Calu3 (cell line): Measurements from ENCODE around the gene JAG2. TPM values are rescaled to one million over a fixed set of nuclear protein-coding genes. Genes with fewer than 3 reads are reported as not detected.

Source experiments
- BruUV-seq: library from RNA; stranded (reverse); fragments of 400-500 nt; replicated peaks from 2 replicates; lab custom pipeline; 2021; lab: Mats Ljungman, UMichigan
- CTCF ChIA-PET: fragments of 300-600 bp; sonication (Branson Sonifier 250); formaldehyde crosslinking; loops from one replicate; lab custom pipeline; 2022; ENCODE audit warnings: antibody characterized with exemption; lab: Charles Lee
- DNase-seq: peaks from one replicate; pipeline ENCODE4 v3.0.0; 2022
- H3K27ac Mint-ChIP-seq: one replicate; pipeline ENCODE4 v1.8.0; 2022; ENCODE audit warnings: mixed read lengths; ENCODE audit not compliant: unreplicated experiment
- H3K27me3 Mint-ChIP-seq: one replicate; pipeline ENCODE4 v1.8.0; 2022; ENCODE audit warnings: mixed read lengths; ENCODE audit not compliant: unreplicated experiment
- H3K36me3 Mint-ChIP-seq: one replicate; pipeline ENCODE4 v1.8.0; 2022; ENCODE audit warnings: mild to moderate bottlenecking, moderate library complexity, mixed read lengths; ENCODE audit not compliant: insufficient read depth, unreplicated experiment
- H3K4me1 Mint-ChIP-seq: one replicate; pipeline ENCODE4 v1.8.0; 2022; ENCODE audit warnings: mild to moderate bottlenecking, low read depth, mixed read lengths; ENCODE audit not compliant: unreplicated experiment
- H3K4me3 Mint-ChIP-seq: one replicate; pipeline ENCODE4 v1.8.0; 2022; ENCODE audit warnings: mild to moderate bottlenecking, low read depth, moderate library complexity, mixed read lengths; ENCODE audit not compliant: unreplicated experiment
- H3K9me3 Mint-ChIP-seq: one replicate; pipeline ENCODE4 v1.8.0; 2022; ENCODE audit warnings: low read depth, mixed read lengths; ENCODE audit not compliant: unreplicated experiment
- intact Hi-C: fragments of 100-400 bp; cut with micrococcal nuclease; formaldehyde crosslinking; loops from one replicate; pipeline ENCODE4 v1.10.0; 2022; ENCODE audit not compliant: unreplicated experiment
- total RNA-seq: library from RNA; stranded (reverse); gene quantifications from 2 replicates; pipeline ENCODE4 v1.2.3, GENCODE V29; 2022
- TF ChIP-seq, protein P1 (sequence below): fragments of 200-600 bp; IDR thresholded peaks from one replicate; pipeline ENCODE4 v1.8.0; 2022; ENCODE audit warnings: antibody characterized with exemption; ENCODE audit not compliant: unreplicated experiment

The JAG2 gene
- total RNA-seq, 1 experiment from 2014 or later, result 13.8 TPM

DNA sequence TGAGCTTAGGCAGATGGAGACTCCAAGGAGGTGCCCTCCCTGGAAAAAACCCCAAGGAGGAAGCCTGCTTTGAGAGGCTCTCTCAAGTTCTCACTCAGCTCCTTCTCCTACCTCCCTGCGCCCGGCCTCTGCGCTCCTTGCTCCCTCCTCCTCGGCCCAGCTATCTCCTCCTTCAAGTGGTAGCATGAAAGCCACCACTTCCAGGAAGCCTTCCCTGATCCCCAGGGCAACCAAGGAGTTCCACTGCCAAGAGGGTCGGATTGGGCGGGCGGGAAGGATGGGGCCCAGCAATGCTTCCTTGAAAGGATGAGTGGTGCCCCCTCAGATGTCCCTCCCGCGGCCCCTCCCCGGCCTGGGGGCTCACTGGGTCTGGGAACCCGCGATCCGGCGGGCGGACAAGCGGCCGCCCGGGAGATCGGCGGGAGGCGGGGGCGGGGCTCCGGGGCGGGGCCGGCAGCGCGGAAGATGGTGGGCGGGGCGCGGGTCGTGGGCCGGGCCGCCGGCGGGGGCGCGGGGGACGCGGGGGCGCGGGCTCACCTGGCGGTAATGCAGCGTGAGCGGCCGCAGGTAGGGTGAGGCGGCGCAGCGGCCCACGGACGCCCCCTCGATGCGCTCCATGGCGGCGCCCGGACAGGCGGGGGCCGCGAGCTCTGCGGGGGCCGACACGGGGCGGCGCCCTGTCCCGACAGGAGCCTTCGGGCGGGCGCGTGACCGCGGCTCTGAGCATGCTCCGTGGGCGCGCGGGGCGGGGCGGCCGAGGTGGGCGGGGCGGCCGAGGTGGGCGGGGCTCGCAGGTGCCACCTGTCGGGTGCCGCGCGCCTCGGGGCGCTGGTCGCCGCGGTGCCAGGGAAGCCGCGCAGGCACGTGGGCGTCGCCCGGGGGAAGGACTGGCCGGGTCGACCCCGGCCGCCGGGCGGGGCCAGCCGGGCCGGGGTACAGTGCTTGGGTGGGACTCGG is 12.3 kb upstream of the JAG2 start, which contains the start of gene NUDT14:
TSS of gene NUDT14 (minus strand) at position 721 of the 957 bp plus-strand sequence. CDS start at position 618, 103 bp downstream.
- Mint-ChIP-seq H3K27me3 (peaks cover 30% of the 10 kb centered on the region), H3K4me3 (peak within 1 kb of the TSS; percentile 61), H3K36me3 (peaks cover 19% of the 10 kb centered on the region), H3K9me3 (no peaks in the 10 kb centered on the region), H3K4me1 (peaks cover 9% of the 10 kb centered on the region), H3K27ac (no peak within 1 kb of the TSS)
- CTCF ChIA-PET, result interaction anchor here (0.6 to 0.7 kb wide), 2 partner anchors 22 to 364 kb away, joined by 4 read pairs; no protein-coding TSS in a partner anchor
- TF ChIP-seq, protein P1, sequence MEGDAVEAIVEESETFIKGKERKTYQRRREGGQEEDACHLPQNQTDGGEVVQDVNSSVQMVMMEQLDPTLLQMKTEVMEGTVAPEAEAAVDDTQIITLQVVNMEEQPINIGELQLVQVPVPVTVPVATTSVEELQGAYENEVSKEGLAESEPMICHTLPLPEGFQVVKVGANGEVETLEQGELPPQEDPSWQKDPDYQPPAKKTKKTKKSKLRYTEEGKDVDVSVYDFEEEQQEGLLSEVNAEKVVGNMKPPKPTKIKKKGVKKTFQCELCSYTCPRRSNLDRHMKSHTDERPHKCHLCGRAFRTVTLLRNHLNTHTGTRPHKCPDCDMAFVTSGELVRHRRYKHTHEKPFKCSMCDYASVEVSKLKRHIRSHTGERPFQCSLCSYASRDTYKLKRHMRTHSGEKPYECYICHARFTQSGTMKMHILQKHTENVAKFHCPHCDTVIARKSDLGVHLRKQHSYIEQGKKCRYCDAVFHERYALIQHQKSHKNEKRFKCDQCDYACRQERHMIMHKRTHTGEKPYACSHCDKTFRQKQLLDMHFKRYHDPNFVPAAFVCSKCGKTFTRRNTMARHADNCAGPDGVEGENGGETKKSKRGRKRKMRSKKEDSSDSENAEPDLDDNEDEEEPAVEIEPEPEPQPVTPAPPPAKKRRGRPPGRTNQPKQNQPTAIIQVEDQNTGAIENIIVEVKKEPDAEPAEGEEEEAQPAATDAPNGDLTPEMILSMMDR, result no peak
- intact Hi-C loops, result no loop called here
- no TSS peak for BruUV-seq
- peak; percentile 88 for DNase-seq

DNA sequence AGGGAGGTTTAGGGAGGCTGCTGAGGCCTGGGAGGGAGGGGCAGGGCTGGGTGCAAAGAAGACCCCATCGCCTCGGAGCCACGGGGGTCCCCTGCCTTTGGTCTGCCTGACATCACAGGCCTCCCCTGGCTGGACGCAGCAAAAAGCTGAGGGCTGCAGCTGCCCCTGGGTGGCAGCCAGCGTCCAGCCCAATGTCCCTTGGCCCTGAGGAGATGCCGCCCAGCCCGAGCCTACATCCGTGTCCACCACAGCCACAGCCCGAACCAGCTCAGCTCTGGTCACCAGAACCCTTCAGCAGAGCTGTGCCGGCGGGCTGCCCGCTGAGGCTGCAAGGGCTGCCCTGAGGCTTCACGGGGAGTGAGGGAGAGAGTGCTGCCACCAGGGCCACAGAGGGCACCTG is 10.6 kb upstream of the JAG2 start:
- TF ChIP-seq, protein P1, result no peak
- no peak for DNase-seq
- CTCF ChIA-PET, result no interaction called here
- Mint-ChIP-seq H3K27me3 (peaks cover 13% of the 10 kb centered on the region), H3K27ac (no peak overlapping the region), H3K36me3 (peaks cover 9% of the 10 kb centered on the region), H3K4me1 (peaks cover 9% of the 10 kb centered on the region), H3K9me3 (no peaks in the 10 kb centered on the region), H3K4me3 (no peak overlapping the region)
- no TSS peak for BruUV-seq
- intact Hi-C loops, result no loop called here

DNA sequence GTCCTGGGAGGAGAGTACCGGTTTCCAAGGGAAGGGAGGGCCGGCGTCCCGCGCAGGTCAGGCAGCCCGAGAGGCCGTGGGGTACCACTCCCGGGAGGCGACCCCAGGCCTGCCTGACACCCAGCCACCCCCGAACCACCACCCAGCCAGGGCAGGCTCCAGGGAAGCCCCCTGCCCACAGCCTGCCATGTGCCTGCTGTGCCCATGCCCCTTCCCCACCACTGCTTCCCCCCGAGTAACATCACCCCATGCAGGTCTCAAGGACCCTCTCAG is 10.2 kb upstream of the JAG2 start:
- no TSS peak for BruUV-seq
- Mint-ChIP-seq H3K4me3 (no peak overlapping the region), H3K4me1 (peaks cover 9% of the 10 kb centered on the region), H3K27me3 (peaks cover 9% of the 10 kb centered on the region), H3K9me3 (no peaks in the 10 kb centered on the region), H3K36me3 (peaks cover 8% of the 10 kb centered on the region), H3K27ac (no peak overlapping the region)
- TF ChIP-seq, protein P1, result no peak
- CTCF ChIA-PET, result no interaction called here
- DNase-seq, result no peak
- intact Hi-C loops, result no loop called here

DNA sequence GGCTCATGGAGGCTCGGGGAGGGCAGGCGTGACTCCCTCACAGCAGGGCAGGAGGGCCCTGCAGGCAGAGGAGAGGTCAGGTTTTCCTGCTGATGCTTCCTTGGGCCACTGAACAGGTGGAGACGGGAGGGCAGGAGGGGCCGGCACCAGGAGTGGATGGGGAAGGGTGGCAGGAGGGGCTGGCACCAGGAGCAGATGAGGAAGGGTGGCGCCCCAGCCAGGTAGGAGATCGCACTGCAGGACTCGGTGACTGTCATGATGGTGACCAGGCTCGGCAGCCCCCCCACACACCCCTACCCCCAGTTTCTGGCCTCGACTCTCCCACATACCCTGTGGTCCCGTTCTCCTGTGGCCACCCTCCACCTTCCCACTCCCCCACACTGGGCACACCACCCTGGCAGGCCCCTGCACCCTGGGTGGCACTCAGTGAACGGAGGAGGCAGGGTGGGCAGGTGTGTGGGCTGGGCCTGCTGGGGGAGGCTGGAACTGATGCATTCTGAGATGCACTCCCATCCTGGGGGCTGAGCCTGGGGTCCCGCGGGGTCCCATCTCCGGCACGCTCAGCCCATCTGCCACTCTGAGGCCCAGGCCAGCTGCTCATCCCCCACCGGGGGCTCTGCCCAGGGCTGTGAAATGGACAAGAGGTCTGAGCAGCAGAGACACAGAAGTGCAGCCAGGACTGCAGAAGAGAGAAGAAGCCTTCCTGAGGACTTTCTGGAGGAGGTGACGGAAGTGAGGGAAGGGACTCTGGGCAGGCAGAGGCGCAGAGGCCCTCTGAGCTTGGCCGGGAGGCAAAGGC is 9.7 kb upstream of the JAG2 start:
- intact Hi-C loops, result no loop called here
- peaks cover 8% of the 10 kb centered on the region for H3K36me3 Mint-ChIP-seq
- no peak overlapping the region for H3K4me3 Mint-ChIP-seq
- no peak overlapping the region for H3K27ac Mint-ChIP-seq
- CTCF ChIA-PET, result no interaction called here
- BruUV-seq, result no TSS peak
- DNase-seq, result no peak
- H3K27me3 Mint-ChIP-seq, result peaks cover 4% of the 10 kb centered on the region
- H3K4me1 Mint-ChIP-seq, result peaks cover 9% of the 10 kb centered on the region
- TF ChIP-seq, protein P1, result no peak
- H3K9me3 Mint-ChIP-seq, result no peaks in the 10 kb centered on the region
